Sigmoid colon (tissue), 4 donors: ENCODE data around the gene PIGQ.

Experiments used
- CTCF ChIP-seq, 4 experiments: fragments of 450-650 bp in 3 of 4; fragments of 200-600 bp in 1 of 4; IDR thresholded peaks; one replicate each; pipeline ENCODE4 v1.5.1; 2016 to 2019; ENCODE audit warnings: antibody characterized with exemption in 4 of 4, mild to moderate bottlenecking in 3 of 4, moderate library complexity in 2 of 4
- EP300 ChIP-seq, 4 donors: sonication (generic); formaldehyde crosslinking; IDR thresholded peaks; one replicate each; pipeline ENCODE4 v1.6.1; 2017; ENCODE audit warnings: antibody characterized with exemption in 4 of 4
- POLR2A ChIP-seq, 2 donors: fragments of 450-650 bp; IDR thresholded peaks; one replicate each; pipeline ENCODE4 v1.6.1; 2016; ENCODE audit warnings: antibody characterized with exemption in 2 of 2, mild to moderate bottlenecking in 2 of 2, moderate library complexity in 2 of 2
- POLR2AphosphoS5 ChIP-seq, 4 donors: sonication (generic); formaldehyde crosslinking; IDR thresholded peaks; one replicate each; pipeline ENCODE4 v1.6.1; 2017; ENCODE audit warnings: antibody characterized with exemption in 4 of 4

DNA sequence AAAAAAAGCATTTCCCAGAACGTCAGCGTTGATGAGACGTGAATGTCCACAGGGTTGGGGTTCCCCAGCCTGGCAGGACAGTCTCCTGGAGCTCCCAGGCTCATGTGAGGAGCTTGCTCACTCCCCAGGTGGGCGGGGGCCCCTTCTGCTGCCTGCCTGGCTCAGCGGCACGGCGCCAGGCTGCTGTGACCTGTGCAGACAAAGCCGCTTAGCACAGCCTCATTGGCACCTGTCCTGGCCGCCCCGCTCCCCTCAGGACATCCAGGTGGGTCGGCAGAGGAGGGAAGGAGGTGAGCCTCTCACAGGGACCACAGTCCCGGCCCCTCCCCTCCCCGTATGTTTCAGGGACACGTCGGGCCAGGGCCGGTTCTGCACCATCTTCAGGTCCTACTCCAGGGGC, 48.1 kb downstream of the PIGQ start:
- TF ChIP-seq CTCF (IDR thresholded peaks at IDR 0.05) (no peak), POLR2A (IDR thresholded peaks at IDR 0.05) (no peak), POLR2AphosphoS5 (IDR thresholded peaks at IDR 0.05) (no peak), EP300 (IDR thresholded peaks at IDR 0.05) (no peak)
